ENCODE measurements around the gene RGS4. TPM values are rescaled to one million over a fixed set of nuclear protein-coding genes. Genes with fewer than 3 reads are reported as not detected.

The RGS4 gene
- total RNA-seq (13.1 and 16.8 TPM in 2 replicates), polyA plus RNA-seq (5.6 and 6.8 TPM in 2 replicates)

DNA sequence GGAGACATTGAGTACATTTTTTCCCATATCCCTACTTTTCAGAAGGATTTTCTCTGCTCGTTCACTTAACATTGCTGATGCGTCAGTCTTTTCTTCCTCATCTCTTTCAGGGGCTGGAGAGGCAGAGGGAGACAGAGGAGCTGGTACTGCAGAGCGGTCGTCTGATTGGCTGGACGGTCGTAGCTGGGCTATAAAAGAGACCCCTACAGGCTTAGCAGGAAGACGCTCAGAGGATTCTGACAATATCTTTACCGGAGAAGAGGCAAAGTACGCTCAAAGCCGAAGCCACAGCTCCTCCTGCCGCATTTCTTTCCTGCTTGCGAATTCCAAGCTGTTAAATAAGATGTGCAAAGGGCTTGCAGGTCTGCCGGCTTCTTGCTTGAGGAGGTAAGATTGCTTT is at the start of gene RGS4:
TSS of gene RGS4 (plus strand) at position 220 of the 400 bp plus-strand sequence. CDS start at position 344, 124 bp downstream.
- H3K4me3 ChIP-seq, result no peak within 1 kb of the TSS
- TF ChIP-seq EZH2 (IDR thresholded peaks at IDR 0.05; ENCODE audit: borderline replicate concordance) (no peak), EZH2phosphoT487 (IDR thresholded peaks at IDR 0.05; ENCODE audit: low read depth, severe bottlenecking, unreplicated experiment) (no peak)
- TF ChIP-seq, protein P1, sequence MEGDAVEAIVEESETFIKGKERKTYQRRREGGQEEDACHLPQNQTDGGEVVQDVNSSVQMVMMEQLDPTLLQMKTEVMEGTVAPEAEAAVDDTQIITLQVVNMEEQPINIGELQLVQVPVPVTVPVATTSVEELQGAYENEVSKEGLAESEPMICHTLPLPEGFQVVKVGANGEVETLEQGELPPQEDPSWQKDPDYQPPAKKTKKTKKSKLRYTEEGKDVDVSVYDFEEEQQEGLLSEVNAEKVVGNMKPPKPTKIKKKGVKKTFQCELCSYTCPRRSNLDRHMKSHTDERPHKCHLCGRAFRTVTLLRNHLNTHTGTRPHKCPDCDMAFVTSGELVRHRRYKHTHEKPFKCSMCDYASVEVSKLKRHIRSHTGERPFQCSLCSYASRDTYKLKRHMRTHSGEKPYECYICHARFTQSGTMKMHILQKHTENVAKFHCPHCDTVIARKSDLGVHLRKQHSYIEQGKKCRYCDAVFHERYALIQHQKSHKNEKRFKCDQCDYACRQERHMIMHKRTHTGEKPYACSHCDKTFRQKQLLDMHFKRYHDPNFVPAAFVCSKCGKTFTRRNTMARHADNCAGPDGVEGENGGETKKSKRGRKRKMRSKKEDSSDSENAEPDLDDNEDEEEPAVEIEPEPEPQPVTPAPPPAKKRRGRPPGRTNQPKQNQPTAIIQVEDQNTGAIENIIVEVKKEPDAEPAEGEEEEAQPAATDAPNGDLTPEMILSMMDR (IDR thresholded peaks at IDR 0.05; ENCODE audit: poor library complexity), result peak; percentile 71
- H3K9me2 ChIP-seq (replicated peaks; ENCODE audit: insufficient read depth), result no peaks in the 10 kb centered on the region
- H3K9me3 ChIP-seq (ENCODE audit: low read depth), result no peaks in the 10 kb centered on the region
- peak; percentile 83 for DNase-seq (ENCODE audit: low spot score)
- H4K20me1 ChIP-seq (ENCODE audit: insufficient read depth, poor library complexity, severe bottlenecking), result no peaks in the 10 kb centered on the region
- H3K36me3 ChIP-seq (replicated peaks; ENCODE audit: insufficient read depth, low read depth), result no peaks in the 10 kb centered on the region
- H3K4me2 ChIP-seq, result peak within 1 kb of the TSS; percentile 64
- H3K27ac ChIP-seq, result no peak within 1 kb of the TSS
- H3K79me2 ChIP-seq, result no peaks in the 10 kb centered on the region
- H2AFZ ChIP-seq, result peak within 1 kb of the TSS; percentile 27
- H3K27me3 ChIP-seq, result peaks cover 22% of the 10 kb centered on the region
- H3K4me1 ChIP-seq (ENCODE audit: insufficient read depth), result no peaks in the 10 kb centered on the region
- 2% methylated on average over 13 of the region's 13 CpGs for WGBS (ENCODE audit: low lambda C conversion rate, missing lambda C conversion rate)

DNA sequence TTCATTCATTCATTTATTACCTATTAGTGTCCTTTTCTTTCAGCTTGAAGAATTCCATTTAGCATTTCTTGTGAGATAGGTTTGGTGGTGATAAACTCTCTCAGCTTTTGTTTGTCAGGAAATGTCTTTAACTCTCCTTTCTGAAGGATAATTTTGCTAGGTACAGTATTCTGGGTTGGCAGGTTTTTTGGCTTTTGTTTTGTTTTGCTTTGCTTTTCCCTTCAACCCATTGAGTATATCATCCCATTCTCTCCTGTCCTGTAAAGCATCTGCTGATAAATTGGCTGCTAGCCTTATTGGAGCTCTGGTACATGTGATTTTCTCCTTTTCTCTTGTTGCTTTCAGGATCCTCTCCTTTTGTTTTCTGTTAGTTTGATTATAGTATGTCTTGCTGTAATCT is 47.0 kb upstream of the RGS4 start:
- Histone ChIP-seq H3K36me3 (replicated peaks; ENCODE audit: insufficient read depth, low read depth) (no peaks in the 10 kb centered on the region), H3K4me3 (no peak overlapping the region), H3K4me2 (no peak overlapping the region), H3K27me3 (no peaks in the 10 kb centered on the region), H3K27ac (no peak overlapping the region), H4K20me1 (ENCODE audit: insufficient read depth, poor library complexity, severe bottlenecking) (no peaks in the 10 kb centered on the region), H3K9me2 (replicated peaks; ENCODE audit: insufficient read depth) (no peaks in the 10 kb centered on the region), H3K4me1 (ENCODE audit: insufficient read depth) (no peaks in the 10 kb centered on the region), H2AFZ (no peak overlapping the region), H3K79me2 (no peaks in the 10 kb centered on the region), H3K9me3 (ENCODE audit: low read depth) (no peaks in the 10 kb centered on the region)
- TF ChIP-seq EZH2phosphoT487 (IDR thresholded peaks at IDR 0.05; ENCODE audit: low read depth, severe bottlenecking, unreplicated experiment) (no peak), EZH2 (IDR thresholded peaks at IDR 0.05; ENCODE audit: borderline replicate concordance) (no peak)
- TF ChIP-seq, protein P1 (IDR thresholded peaks at IDR 0.05; ENCODE audit: poor library complexity), result no peak
- DNase-seq (ENCODE audit: low spot score), result no peak

- no peak overlapping the region for H2AFZ ChIP-seq
- no peaks in the 10 kb centered on the region for H4K20me1 ChIP-seq (ENCODE audit: insufficient read depth, poor library complexity, severe bottlenecking)
- no peak overlapping the region for H3K27ac ChIP-seq
- H3K4me2 ChIP-seq, result no peak overlapping the region
- H3K4me1 ChIP-seq (ENCODE audit: insufficient read depth), result no peaks in the 10 kb centered on the region
- TF ChIP-seq, protein P1 (IDR thresholded peaks at IDR 0.05; ENCODE audit: poor library complexity), result no peak
- TF ChIP-seq EZH2 (IDR thresholded peaks at IDR 0.05; ENCODE audit: borderline replicate concordance) (no peak), EZH2phosphoT487 (IDR thresholded peaks at IDR 0.05; ENCODE audit: low read depth, severe bottlenecking, unreplicated experiment) (no peak)
- no peaks in the 10 kb centered on the region for H3K27me3 ChIP-seq
- H3K9me3 ChIP-seq (ENCODE audit: low read depth), result no peaks in the 10 kb centered on the region
- H3K79me2 ChIP-seq, result no peaks in the 10 kb centered on the region
- no peak overlapping the region for H3K4me3 ChIP-seq
- no peaks in the 10 kb centered on the region for H3K36me3 ChIP-seq (replicated peaks; ENCODE audit: insufficient read depth, low read depth)
- DNase-seq (ENCODE audit: low spot score), result no peak
- no peaks in the 10 kb centered on the region for H3K9me2 ChIP-seq (replicated peaks; ENCODE audit: insufficient read depth)
Measured at GRCh38 chr1:163027610-163028009, 41.6 kb upstream of the RGS4 start.

DNA sequence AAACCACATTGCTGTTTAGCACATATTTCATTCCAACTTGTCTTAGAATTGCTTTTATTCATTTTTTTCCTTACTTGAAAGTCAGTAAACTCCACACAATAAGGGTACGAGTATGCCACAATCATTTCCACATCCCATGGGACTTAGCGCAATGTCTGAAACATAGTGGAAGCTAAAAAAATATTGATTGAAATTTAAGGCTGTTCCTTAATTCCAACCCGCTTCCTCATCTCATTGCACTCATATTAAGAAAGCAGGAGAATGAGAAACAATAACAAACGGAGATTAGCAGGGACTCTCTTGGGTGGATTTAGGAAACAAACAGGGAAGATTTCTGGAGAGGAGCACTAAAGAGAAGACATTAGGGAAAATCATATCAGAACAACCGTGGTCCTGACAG is 39.3 kb upstream of the RGS4 start:
- Histone ChIP-seq H3K79me2 (no peaks in the 10 kb centered on the region), H3K4me3 (no peak overlapping the region), H3K36me3 (replicated peaks; ENCODE audit: insufficient read depth, low read depth) (no peaks in the 10 kb centered on the region), H3K27ac (no peak overlapping the region), H2AFZ (no peak overlapping the region), H3K9me2 (replicated peaks; ENCODE audit: insufficient read depth) (no peaks in the 10 kb centered on the region), H3K4me2 (no peak overlapping the region), H4K20me1 (ENCODE audit: insufficient read depth, poor library complexity, severe bottlenecking) (no peaks in the 10 kb centered on the region), H3K27me3 (no peaks in the 10 kb centered on the region), H3K4me1 (ENCODE audit: insufficient read depth) (no peaks in the 10 kb centered on the region), H3K9me3 (ENCODE audit: low read depth) (no peaks in the 10 kb centered on the region)
- TF ChIP-seq EZH2phosphoT487 (IDR thresholded peaks at IDR 0.05; ENCODE audit: low read depth, severe bottlenecking, unreplicated experiment), result no peak
- no peak for TF ChIP-seq EZH2 (IDR thresholded peaks at IDR 0.05; ENCODE audit: borderline replicate concordance)
- TF ChIP-seq, protein P1 (IDR thresholded peaks at IDR 0.05; ENCODE audit: poor library complexity), result no peak
- DNase-seq (ENCODE audit: low spot score), result no peak
- 86% methylated on average over 5 of the region's 5 CpGs for WGBS (ENCODE audit: low lambda C conversion rate, missing lambda C conversion rate)
